Fibroblast of skin of left biceps (primary cell): ENCODE measurements around the gene CDK7.
"Not testable (repeated sequence)": the region's sequence is repeated elsewhere in the genome, so short reads cannot be mapped to it uniquely, and the experiment has no call there.

Experiments
- DNase-seq, 2 experiments: peaks; one replicate each; pipeline ENCODE4 v3.0.0-alpha.2; 2013; ENCODE audit warnings: low read depth in 2 of 2

CDK7 gene

GRCh38 chr5:69234457-69235268 is at the start of gene CDK7:
CDK7 (plus strand) TSS chr5:69234886; CDS start chr5:69234976, 90 bp downstream.
- peak; percentile 62 to 70 for DNase-seq

- DNase-seq, result no peak
Observed at GRCh38 chr5:69187342-69187741, 47.3 kb upstream of the CDK7 start.

GRCh38 chr5:69188811-69189161 is 45.9 kb upstream of the CDK7 start:
- no peak for DNase-seq

GRCh38 chr5:69189162-69190086 is 45.3 kb upstream of the CDK7 start, which contains the start of gene CENPH:
CENPH (plus strand) TSS chr5:69189583; CDS start chr5:69189635, 52 bp downstream.
- peak; percentile 73 to 76 for DNase-seq

- DNase-seq, result no peak
Observed at GRCh38 chr5:69202497-69202896, 32.2 kb upstream of the CDK7 start.

- peak; percentile 42 to 53 for DNase-seq
Observed at GRCh38 chr5:69206528-69207190, 28.0 kb upstream of the CDK7 start.

GRCh38 chr5:69209602-69210001 is 25.1 kb upstream of the CDK7 start:
- DNase-seq, result no peak

GRCh38 chr5:69211200-69211599 is 23.5 kb upstream of the CDK7 start:
- no peak for DNase-seq

GRCh38 chr5:69212022-69212421 is 22.7 kb upstream of the CDK7 start:
- DNase-seq, result no peak

- DNase-seq, result peak in 1 of 2 experiments; percentile 40
Observed at GRCh38 chr5:69213513-69214215, 21.0 kb upstream of the CDK7 start.

- no peak for DNase-seq
Observed at GRCh38 chr5:69217151-69217511, 17.6 kb upstream of the CDK7 start.

GRCh38 chr5:69217548-69218526 is 16.8 kb upstream of the CDK7 start:
- DNase-seq, result peak; percentile 61 to 64

GRCh38 chr5:69219939-69220338 is 14.7 kb upstream of the CDK7 start:
- DNase-seq, result no peak

GRCh38 chr5:69220371-69220770 is 14.3 kb upstream of the CDK7 start:
- not testable (repeated sequence) for DNase-seq

- DNase-seq, result not testable (repeated sequence)
Observed at GRCh38 chr5:69220833-69221232, 13.9 kb upstream of the CDK7 start.

GRCh38 chr5:69224520-69224919 is 10.2 kb upstream of the CDK7 start:
- DNase-seq, result no peak

GRCh38 chr5:69225860-69226259 is 8.8 kb upstream of the CDK7 start:
- DNase-seq, result no peak

- DNase-seq, result no peak
Observed at GRCh38 chr5:69230181-69230580, 4.5 kb upstream of the CDK7 start.

- no peak for DNase-seq
Observed at GRCh38 chr5:69231281-69231680, 3.4 kb upstream of the CDK7 start.

GRCh38 chr5:69231851-69232250 is 2.8 kb upstream of the CDK7 start:
- no peak for DNase-seq
